GM23338 (cell line): Measurements from ENCODE around the gene KRTAP10-9.

Experiments used
- EZH2 ChIP-seq: fragments of 200-600 bp; sonication (generic); IDR thresholded peaks from one replicate; pipeline ENCODE4 v1.8.0; 2017; ENCODE audit warnings: antibody characterized with exemption, mild to moderate bottlenecking, low read depth; ENCODE audit not compliant: unreplicated experiment
- EZH2phosphoT487 ChIP-seq: fragments of 200-600 bp; sonication (generic); IDR thresholded peaks from one replicate; pipeline ENCODE4 v1.8.1; 2018; ENCODE audit warnings: antibody characterized with exemption; ENCODE audit not compliant: unreplicated experiment
- NANOG ChIP-seq: IDR thresholded peaks from 2 replicates; pipeline ENCODE4 v1.6.1; 2016; ENCODE audit warnings: antibody characterized with exemption, borderline replicate concordance
- POLR2AphosphoS5 ChIP-seq: IDR thresholded peaks from 2 replicates; pipeline ENCODE4 v1.6.1; 2016; ENCODE audit warnings: antibody characterized with exemption, low read depth
- ZNF114 ChIP-seq: fragments of 250-450 bp; sonication (Bioruptor Pico); IDR thresholded peaks from 2 replicates; pipeline ENCODE4 v1.5.0; 2020; ENCODE audit warnings: mild to moderate bottlenecking, moderate library complexity
- TF ChIP-seq, protein P1 (sequence below), 2 experiments: fragments of 200-600 bp in 1 of 2; sonication (generic) in 1 of 2; conservative IDR thresholded peaks; 2 replicates each; pipeline versions ENCODE4 v1.5.1 to v1.6.1; 2016 to 2017; ENCODE audit warnings: antibody characterized with exemption in 2 of 2, low read depth in 2 of 2, mild to moderate bottlenecking in 2 of 2, moderate library complexity in 1 of 2
- TF ChIP-seq, protein P2 (sequence below): IDR thresholded peaks from one replicate; pipeline ENCODE4 v1.6.1; 2018; ENCODE audit warnings: antibody characterized with exemption; ENCODE audit not compliant: unreplicated experiment
- TF ChIP-seq, protein P3 (sequence below): IDR thresholded peaks from 2 replicates; pipeline ENCODE4 v1.6.1; 2016; ENCODE audit warnings: antibody characterized with exemption

DNA sequence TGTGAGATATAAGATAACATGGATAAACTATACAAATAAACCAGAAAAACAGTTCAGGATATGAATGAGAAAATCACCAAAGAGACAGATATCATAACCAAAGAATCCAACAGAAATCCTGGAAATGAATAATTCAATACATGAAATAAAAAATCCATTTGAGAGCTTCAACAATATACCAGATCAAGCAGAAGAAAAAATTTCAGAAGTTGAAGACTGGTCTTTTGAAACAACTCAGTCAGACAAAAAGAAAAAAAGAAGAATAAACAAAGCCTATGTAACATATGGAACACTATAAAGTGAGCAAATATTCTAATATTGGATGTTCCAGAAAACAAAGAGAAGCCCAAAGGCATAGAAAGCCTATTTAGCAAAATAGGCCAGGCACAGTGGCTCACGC lies 45.0 kb downstream of the KRTAP10-9 start:
- TF ChIP-seq EZH2phosphoT487 (no peak), NANOG (no peak), ZNF114 (CRISPR knock-in tag) (no peak), POLR2AphosphoS5 (no peak), EZH2 (no peak)
- TF ChIP-seq, protein P1, sequence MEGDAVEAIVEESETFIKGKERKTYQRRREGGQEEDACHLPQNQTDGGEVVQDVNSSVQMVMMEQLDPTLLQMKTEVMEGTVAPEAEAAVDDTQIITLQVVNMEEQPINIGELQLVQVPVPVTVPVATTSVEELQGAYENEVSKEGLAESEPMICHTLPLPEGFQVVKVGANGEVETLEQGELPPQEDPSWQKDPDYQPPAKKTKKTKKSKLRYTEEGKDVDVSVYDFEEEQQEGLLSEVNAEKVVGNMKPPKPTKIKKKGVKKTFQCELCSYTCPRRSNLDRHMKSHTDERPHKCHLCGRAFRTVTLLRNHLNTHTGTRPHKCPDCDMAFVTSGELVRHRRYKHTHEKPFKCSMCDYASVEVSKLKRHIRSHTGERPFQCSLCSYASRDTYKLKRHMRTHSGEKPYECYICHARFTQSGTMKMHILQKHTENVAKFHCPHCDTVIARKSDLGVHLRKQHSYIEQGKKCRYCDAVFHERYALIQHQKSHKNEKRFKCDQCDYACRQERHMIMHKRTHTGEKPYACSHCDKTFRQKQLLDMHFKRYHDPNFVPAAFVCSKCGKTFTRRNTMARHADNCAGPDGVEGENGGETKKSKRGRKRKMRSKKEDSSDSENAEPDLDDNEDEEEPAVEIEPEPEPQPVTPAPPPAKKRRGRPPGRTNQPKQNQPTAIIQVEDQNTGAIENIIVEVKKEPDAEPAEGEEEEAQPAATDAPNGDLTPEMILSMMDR (conservative IDR thresholded peaks at IDR 0.05; ENCODE audit: low read depth in 2 of 2), result no peak
- TF ChIP-seq, protein P2, sequence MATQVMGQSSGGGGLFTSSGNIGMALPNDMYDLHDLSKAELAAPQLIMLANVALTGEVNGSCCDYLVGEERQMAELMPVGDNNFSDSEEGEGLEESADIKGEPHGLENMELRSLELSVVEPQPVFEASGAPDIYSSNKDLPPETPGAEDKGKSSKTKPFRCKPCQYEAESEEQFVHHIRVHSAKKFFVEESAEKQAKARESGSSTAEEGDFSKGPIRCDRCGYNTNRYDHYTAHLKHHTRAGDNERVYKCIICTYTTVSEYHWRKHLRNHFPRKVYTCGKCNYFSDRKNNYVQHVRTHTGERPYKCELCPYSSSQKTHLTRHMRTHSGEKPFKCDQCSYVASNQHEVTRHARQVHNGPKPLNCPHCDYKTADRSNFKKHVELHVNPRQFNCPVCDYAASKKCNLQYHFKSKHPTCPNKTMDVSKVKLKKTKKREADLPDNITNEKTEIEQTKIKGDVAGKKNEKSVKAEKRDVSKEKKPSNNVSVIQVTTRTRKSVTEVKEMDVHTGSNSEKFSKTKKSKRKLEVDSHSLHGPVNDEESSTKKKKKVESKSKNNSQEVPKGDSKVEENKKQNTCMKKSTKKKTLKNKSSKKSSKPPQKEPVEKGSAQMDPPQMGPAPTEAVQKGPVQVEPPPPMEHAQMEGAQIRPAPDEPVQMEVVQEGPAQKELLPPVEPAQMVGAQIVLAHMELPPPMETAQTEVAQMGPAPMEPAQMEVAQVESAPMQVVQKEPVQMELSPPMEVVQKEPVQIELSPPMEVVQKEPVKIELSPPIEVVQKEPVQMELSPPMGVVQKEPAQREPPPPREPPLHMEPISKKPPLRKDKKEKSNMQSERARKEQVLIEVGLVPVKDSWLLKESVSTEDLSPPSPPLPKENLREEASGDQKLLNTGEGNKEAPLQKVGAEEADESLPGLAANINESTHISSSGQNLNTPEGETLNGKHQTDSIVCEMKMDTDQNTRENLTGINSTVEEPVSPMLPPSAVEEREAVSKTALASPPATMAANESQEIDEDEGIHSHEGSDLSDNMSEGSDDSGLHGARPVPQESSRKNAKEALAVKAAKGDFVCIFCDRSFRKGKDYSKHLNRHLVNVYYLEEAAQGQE, result no peak
- TF ChIP-seq, protein P3, sequence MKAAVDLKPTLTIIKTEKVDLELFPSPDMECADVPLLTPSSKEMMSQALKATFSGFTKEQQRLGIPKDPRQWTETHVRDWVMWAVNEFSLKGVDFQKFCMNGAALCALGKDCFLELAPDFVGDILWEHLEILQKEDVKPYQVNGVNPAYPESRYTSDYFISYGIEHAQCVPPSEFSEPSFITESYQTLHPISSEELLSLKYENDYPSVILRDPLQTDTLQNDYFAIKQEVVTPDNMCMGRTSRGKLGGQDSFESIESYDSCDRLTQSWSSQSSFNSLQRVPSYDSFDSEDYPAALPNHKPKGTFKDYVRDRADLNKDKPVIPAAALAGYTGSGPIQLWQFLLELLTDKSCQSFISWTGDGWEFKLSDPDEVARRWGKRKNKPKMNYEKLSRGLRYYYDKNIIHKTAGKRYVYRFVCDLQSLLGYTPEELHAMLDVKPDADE, result no peak
